Measurements from ENCODE around the gene FAXDC2.
"Not testable (repeated sequence)": the region's sequence is repeated elsewhere in the genome, so short reads cannot be mapped to it uniquely, and the experiment has no call there.

The FAXDC2 gene

DNA sequence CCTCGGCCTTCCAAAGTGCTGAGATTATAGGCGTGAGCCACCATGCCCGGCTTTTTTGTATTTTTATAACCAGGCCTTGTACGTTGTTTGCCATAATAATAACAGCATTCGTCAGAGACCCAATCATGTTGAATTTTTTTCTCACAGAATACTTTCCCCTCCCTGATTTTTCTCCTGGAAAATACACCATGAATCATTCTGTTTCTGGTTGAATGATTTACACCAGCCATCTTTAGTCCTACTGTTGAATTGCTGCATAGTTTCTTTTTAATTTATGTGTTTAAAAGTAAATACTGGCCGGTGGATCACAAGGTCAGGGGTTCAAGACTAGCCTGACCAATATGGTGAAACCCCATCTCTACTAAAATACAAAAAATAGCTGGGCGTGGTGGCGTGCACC, 11.5 kb upstream of the FAXDC2 start:
- DNase-seq (ENCODE audit: low read depth in 2 of 3, low spot score in 2 of 3), result no peak

DNA sequence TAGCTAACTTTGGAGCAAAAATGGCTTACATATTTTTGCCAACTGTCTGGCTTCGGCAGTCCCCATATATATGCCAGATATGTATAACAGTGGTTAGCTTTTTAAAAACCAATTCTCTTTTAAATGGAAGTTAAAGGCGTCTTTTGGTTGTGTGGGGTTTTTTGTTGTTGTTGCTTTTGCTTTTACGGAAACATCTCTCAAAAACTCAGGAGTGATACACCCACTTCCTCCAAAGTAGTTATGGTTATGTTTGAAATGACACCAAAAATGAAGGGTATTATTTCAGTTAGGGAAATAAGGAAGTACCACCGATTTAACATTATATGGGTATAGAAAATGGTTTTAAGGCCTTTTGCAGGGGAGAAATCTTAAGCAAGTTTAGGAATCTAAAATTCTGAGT, 10.4 kb upstream of the FAXDC2 start:
- DNase-seq (ENCODE audit: low read depth in 2 of 3, low spot score in 2 of 3), result no peak

DNA sequence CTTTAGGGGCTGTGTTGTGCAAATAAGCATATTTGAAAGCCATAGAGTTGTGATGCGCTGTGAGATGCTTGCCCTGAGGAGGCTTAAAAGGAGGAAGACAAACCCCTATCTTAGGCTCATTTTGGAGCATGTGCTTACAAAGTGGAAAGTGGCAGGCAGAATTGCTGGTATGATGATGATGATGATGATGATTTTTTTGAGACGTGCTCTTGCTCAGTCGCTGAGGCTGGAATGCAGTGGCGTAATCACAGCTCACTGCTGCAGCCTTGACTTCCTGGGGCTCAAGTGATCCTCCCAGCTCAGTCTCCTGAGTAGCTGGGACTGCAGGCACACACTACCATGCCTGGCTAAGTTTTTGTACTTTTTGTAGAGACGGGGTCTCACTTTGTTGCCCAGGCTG, 9.7 kb upstream of the FAXDC2 start:
- no peak for DNase-seq (ENCODE audit: low read depth in 2 of 3, low spot score in 2 of 3)

DNA sequence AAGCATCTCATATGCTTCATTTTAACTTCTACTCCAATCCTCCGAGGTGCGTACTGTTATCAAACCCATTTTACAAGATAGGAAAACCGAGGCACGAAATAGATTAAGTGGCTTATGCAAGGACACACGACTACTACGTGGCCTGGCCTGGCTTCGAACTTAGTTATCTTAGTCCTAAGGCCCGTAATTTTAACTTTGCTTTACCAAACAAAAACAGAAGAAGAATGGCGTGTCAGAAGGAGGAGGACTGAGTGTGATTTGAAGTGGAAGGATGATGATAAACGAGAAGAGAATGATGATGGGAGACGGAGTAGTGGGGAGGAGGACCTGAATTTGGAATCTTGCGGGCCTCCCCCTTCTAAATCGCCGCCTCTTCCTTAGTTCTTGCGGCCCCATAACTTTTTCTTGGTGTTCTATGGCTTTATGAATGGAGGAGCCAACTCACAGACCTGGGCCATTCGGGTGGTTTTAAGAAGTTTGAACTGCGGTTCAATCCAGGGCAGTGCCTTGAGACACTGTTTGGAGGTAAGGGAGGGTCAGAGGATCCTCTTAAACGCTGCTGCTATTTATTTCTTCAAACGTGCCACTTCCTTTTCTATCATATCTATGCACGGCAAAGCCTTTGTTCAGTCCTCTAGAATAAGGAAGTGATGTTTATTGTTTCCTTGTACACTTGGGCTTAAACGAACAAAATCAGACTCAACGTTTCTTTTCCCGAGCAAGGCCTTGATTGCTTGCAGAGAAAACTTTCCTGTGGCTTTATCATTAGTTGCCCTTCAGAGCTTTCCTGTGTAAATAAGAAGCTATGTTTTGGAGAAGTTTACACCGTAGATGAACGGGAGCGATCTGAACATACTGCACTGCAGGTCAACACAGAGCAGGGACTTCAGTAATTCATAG, 8.8 kb upstream of the FAXDC2 start:
- DNase-seq (ENCODE audit: low read depth in 2 of 3, low spot score in 2 of 3), result no peak

DNA sequence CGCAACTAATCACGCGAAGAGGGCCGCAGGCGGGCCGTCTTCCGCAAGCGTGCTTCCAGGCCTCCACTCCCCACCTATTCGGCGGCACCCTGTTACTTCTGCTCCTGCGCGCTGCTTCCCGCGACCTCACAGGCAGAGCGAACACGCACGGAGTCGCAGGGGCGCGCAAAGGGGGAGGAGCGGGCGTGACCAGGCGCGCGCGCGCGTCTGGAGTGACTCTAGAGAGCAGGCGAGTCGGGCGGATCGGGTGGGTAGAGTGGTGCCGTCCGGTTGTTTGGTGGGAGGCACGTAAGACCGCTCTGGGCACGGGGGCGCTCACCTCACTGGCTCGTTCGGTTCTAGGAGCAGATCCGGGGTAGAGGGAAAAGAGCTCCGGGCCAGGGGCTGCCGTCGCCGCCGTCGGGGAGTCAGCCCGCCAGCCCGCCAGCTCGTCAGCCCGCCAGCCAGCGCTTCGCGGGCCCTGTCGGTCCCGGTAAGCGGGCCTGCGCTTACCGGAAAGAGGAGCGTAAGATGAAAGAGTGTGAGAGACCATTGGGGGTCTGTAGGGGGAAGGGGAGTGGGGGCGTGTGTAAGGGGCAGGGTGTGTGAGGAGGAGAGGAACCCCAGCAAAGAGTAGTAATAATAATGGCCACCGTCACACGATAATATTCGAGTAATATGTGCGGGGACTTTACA, 8.0 kb upstream of the FAXDC2 start, which contains the start of gene CNOT8:
Gene CNOT8 (plus strand): TSS at position 331 of the 675 bp plus-strand sequence. CDS start 4,652 bp downstream, outside the sequence.
- peak; percentile 92 to 95 (median 95) for DNase-seq (ENCODE audit: low read depth in 2 of 3, low spot score in 2 of 3)

DNA sequence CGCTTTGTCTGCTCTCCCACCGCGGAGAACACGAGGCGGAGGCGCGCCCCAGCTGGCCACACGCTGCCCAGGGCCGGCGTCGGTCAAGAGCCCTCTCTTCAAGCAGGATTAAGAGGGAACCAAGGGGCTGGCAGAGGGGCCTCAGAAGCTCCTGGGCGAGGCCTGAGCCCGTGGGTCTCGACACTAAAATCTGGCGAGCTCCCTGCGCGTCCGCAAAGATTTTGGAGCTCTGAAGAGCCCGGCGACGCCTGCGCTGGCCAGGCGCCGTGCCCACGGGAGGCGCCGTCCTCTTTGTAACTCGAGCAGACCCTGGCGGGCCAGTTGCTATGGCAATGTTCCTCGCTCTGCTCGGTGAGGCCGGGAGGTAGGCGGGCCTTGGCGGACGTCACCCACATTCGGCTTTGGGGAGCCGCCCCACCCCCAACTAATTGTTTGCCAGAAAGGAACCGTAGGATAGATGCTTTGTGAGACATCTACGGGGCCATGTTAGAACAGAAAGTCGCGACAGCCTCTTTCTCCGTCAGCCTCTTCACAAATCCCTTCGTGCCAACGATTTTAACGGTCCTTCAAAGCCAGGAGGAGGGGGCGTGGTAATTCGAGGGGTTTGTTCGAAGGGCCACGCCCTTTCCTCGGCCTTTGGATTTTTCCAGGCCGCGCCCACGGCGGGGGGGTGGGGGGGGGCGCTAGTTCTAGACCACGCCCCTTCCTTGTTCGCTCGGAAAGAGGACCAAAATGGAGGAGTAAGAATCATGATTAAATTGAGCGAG, 7.3 kb upstream of the FAXDC2 start:
- DNase-seq (ENCODE audit: low read depth in 2 of 3, low spot score in 2 of 3), result peak; percentile 58 to 69 (median 64)

DNA sequence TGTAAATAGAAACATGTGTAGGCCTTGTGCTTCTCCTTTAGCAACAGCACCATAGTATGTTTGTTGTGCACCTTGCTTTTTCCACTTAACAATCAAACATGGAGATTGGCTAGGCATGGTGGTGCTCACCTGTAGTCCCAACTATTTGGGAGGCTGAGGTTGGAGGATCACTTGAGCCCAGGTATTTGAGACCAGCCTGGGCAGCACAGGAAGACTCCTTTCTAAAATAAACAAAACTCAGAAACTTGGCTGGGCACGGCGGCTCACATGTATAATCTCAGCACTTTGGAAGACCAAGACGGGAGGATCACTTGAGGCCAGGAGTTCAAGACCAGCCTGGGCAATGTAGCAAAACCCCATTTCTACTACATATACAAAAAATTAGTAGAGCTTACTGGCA, 948 bp upstream of the FAXDC2 start:
- DNase-seq (ENCODE audit: low read depth in 2 of 3, low spot score in 2 of 3), result no peak

DNA sequence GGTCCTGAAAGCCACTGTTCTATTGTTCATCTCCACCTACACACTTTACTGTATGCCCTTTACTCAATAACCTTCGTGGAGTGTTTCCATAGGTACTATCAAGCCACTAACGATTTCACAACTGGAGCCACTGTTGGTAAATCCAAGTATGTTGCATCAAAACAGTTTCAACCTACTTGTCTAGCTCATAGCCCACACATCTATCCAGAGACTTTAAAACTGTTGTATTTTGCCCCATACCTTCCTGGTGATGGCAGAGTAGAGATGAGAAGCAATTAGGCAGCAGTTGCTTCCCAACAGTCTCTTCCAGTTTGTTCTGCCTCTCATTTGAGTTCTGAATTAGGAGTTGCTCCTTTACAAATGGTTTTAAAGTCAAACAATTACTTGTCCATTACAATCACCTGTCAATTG, 607 bp downstream of the FAXDC2 start:
- DNase-seq (ENCODE audit: low read depth in 2 of 3, low spot score in 2 of 3), result no peak

DNA sequence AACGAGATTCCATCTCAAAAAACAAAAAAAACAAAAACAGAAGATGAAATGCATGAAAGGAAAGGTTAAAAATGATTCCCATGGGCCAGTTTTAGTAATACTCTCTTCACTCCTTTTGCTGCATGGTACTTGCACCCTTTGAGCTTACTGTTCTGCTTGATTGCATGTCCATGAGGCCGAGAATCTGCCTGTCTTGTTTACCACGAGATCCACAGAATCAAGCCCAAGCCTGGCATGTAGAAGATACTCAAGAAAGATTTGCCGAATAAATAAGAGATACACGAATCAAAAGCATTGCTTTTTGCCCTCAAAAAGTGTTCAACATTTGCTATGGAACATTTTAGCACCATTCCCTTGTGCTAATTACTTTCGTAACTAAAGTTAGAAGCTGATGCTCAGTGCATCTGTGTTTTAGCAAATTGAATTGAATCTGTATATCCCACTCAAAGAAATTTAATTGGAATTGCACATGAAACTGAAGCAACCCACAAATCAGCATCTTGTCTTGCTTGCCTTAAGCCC, 1.1 kb downstream of the FAXDC2 start:
- no peak for DNase-seq (ENCODE audit: low read depth in 2 of 3, low spot score in 2 of 3)

DNA sequence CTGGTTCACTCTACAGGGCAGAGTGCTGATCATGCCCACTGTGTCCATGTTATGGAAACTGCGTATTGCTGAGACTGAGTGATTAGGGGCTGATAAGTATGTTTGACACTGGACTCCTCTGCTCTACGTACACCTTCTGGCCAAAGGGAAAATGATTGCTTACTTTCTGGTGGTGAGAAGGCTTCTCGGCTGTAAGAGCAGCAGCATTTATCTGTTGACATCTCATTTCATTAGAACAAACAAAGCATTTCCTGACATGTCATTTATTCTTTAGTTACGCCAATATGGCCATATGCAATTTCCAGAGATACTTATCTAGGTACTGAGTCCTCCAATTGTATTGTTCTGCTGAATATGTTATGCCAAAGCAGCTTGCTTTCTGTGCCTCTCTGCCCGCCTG, 5.6 kb downstream of the FAXDC2 start:
- DNase-seq (ENCODE audit: low read depth in 2 of 3, low spot score in 2 of 3), result no peak

DNA sequence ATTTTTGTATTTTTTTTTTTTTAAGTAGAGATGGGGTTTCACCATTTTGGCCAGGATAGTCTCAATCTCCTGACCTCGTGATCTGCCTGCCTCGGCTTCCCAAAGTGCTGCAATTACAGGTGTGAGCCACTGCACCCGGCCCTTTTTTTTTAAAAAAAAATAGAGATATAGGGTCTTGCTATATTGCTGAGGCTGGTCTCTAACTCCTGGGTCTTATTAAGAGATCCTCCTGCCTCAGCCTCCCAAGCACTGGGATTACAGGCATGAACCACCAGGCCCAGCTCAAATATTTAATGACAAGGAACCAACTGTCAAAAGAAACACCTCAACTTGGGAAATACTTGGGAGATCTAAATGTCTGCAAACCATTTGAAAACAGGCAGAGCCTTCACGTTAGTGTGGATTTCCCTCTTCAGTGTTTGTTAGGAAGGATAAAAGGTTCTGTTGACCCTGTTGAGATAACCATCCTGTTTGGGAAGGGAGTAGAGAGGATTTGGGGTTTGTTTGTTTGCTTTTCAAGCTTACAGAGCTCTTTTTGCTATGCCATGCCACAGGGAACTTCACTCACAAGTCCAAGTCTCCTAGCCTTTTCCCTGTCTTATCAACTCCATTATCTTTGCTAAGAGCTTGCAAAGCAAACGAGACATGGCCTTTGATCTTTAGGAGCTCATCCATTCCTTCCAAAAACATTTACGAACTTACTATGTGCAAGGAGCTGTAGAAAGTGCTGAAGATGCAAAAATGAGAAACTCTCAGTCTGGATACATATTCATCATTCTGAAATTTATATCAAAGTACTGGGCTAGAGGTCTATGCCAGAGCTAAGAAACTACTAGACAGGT, 7.5 kb downstream of the FAXDC2 start:
- no peak for DNase-seq (ENCODE audit: low read depth in 2 of 3, low spot score in 2 of 3)

DNA sequence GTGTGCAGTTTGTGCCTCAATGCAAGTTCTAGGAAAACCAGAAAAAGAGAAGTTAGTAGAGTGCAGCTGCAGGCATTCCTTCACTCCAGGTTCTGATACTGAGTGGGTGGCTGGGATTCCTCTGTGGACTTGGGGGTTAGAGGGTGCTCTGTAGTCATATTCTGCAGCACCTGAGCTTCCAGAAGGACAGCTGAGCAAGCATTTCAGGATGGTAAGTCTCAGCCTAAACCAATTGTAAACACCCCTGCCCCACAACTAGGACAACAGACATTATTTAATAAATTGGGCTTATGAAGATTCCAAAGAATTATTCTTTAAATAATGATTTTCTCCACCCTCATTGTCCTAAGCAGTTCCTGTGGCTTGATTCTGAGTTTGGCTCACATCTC, 9.1 kb downstream of the FAXDC2 start:
- no peak for DNase-seq (ENCODE audit: low read depth in 2 of 3, low spot score in 2 of 3)

DNA sequence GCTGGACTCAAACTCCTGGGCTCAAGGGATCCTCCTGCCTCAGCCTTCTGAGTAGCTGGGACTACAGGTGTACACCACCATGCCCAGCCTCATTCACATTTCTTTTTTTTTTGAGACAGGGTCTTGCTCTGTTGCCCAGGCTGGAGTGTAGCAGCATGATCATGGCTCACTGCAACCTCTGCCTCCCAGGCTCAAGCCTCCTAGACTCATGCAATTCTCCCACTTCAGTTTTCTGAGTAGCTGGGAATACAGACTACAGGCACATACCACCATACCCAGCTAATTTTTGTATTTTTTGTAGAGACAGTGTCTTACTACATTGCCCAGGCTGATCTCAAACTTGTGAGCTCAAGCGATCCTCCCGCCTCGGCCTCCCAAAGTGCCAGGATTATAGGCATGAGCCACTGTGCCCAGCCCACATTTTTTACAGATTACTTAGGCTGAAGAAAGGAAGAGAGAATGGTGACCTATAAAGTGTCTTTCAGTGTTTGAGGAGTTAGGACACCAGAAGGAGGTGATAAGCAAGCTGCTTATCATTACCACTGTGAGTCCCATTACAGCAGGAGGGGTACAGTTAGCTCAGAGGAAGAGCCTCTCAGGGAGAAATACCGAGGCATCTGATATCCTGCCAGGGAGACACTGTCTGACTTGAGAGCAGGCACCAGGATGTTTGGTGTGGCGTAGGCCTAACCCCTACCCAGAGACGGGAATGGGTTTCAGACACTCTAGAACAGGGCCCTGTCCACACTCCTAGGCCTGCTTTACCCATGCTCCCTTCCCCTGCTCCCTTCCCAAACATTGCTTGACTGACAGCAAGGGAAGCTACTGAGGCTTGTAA, 9.7 kb downstream of the FAXDC2 start:
- no peak for DNase-seq (ENCODE audit: low read depth in 2 of 3, low spot score in 2 of 3)

DNA sequence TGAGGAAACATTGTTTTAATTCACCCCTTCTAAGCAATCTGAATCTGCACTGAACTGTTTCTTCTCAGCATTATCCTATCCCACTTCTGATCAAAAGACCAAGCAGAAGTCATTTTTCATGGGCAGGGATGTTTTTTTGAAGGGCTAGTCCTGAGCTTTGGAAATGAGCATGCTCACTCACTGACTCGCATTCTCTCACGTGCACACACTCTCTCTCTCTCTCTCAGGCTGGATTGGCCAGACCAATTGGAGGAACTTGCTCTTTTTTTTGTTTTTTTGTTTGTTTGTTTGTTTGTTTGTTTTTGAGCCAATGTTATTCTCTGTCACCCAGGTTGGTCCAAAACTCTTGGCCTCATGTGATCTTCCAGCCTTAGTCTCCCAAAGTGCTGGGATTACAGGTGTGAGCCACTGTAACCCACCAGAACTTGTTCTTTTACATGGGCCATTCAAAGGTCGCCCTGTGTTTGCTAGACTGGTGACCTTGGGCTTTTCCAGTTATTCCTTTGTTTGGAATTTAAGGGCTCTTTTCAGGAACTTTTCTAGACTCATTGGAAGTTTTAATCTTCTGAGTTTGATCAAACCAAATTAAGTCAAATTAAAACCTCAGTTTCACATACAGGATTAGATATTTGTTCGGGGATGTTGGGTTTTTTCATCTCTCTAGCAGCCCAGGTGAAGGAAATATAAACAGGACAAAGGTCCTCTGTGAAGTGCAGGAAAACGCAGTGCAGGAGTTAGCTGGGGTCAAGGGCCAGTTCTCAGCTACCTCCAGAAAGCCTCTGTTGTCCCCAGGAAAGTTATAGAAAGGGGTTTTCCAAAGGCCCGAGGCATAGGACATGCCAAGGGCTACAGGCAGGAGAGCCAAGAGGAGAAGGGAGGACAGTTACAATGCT, 13.1 kb downstream of the FAXDC2 start:
- DNase-seq (ENCODE audit: low read depth in 2 of 3, low spot score in 2 of 3), result no peak

DNA sequence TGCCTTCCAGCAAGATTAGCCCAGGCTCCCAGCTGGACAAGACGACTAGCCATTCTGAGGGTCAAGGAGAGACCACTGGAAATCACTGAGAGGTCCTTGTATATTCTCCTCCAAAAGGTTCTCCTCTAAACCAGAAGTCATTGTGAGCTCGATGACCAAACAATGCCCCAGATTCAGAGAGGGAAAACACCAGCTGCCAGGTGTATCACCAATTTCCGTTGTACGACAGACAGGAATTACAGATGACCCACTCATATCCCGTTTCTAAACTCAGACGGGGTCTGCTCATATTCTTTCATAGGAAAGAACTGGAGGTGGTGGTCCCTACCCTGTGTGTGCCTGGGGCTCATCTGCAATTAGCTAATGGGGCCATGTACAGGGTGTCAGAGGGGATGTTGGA, 14.2 kb downstream of the FAXDC2 start:
- DNase-seq (ENCODE audit: low read depth in 2 of 3, low spot score in 2 of 3), result no peak

DNA sequence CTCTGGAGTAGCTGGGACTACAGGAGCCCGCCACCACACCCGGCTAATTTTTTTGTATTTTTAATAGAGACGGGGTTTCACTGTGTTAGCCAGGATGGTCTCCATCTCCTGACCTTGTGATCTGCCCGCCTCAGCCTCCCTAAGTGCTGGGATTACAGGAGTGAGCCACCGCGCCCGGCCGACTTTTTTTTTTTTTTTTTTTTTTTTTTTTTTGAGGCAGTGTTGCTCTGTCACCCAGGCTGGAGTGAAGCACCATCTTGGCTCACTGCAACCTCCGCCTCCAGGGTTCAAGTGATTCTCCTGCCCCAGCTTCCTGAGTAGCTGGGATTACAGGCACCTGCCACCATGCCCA, 14.7 kb downstream of the FAXDC2 start:
- not testable (repeated sequence) for DNase-seq (ENCODE audit: low read depth in 2 of 3, low spot score in 2 of 3)

DNA sequence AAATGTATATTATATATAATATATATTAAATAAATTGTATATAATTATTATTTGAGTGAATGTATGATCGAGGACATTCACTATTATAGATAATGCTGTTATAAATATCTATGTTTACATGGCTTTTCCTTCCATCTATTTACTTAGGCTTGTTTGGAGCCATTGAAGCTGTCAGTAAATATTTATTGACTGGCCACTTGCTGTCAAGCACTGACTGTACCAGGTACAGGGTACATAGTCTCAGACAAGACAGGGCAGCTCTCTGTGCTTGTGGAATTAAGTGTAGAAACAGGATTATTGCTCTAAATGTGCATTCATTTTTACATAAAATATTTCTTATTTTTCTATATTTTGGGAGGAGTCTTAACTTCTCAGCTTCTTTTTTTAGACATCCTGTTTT, 16.4 kb downstream of the FAXDC2 start:
- DNase-seq (ENCODE audit: low read depth in 2 of 3, low spot score in 2 of 3), result no peak

DNA sequence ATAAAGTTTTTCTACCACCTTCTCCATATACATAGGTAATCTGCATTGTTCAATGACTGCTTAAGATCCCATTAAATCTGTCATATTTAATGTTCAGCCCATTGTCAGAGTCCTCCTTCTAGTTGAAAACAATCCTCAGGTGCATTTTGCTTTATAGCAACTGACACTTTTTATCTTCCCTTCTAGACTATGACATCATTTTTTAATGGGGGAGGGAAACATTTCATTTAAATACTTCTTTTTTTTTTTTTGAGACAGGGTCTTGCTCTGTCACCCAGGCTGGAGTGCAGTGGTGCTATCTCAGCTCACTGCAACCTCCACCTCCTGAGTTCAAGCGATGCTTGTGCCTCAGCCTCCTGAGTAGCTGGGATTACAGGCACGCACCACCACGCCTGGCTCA, 17.6 kb downstream of the FAXDC2 start:
- not testable (repeated sequence) for DNase-seq (ENCODE audit: low read depth in 2 of 3, low spot score in 2 of 3)

DNA sequence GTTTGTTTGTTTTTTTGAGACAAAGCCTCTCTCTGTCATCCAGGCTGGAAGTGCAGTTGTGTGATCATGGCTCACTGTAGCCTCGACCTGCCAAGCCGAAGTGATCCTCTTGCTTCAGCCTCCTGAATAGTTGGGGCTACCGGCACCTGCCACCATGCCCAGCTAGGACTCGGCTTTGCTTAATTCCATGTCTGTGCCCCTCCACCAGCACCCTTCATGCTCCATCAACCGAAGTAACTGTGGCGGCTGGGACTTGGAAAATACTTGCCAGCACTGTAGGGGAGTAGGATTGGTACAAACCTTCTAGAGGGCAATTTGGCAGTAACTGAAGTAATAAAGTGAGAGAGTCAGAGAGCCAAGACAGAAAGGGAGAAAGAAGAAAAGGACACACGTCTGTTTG, 19.0 kb downstream of the FAXDC2 start:
- no peak for DNase-seq (ENCODE audit: low read depth in 2 of 3, low spot score in 2 of 3)
